ENCODE measurements around the gene FERMT1. TPM values are rescaled to one million over a fixed set of nuclear protein-coding genes. Genes with fewer than 3 reads are reported as not detected.

Gene FERMT1
- total and polyA plus RNA-seq, 2 of the 4 experiments (the other 2 are of a cell fraction): 1.8 to 2.3 TPM

DNA sequence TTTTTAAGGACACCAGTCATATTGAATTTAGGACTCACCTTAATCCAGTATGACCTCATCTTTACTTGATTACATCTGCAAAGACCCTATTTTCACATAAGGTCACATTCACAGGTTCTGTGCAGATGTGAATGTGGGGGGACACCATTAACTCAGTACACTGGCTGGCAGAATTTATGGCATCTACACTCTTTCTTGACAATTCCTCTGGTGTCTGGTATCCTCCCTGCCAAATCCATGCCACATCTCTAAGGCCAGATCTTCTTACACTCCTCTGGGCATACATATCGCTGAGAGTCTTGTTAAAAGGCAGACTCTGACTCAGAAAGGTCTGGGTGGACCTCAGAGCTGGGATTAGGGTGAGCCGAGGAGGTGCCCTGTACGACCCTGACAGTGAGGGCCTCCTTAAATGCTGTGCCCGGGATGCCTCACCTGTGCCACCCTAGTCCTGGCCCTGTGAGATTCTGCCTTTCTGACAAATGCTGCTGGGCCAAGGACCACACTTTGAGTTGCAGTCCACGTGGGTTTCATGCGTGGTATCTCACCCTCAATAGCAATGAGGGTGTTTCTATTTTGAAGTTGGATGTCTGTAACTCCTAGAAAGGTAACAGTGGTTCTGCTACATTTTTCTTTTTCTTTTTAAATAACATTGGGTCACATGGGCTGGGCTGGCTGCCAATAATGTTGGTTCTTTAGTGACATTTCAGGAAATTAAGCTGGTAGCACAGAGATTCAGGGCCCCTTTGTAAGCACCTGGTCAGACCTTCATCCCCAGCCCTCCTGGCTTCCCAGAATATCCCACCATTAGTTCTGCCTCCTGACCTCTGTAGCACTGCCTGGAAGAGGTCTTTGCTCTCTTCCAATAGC is 51.8 kb downstream of the FERMT1 start (continued):
- TF ChIP-seq SMC3 (IDR thresholded peaks at IDR 0.05; ENCODE audit: low read depth, low read length): no peak

- Histone ChIP-seq H3K9me3 (ENCODE audit: control insufficient read depth, insufficient read depth, low read length) (no peaks in the 10 kb centered on the region), H3K4me3 (ENCODE audit: insufficient read depth, low read depth, low read length) (no peak overlapping the region), H3K4me1 (ENCODE audit: control insufficient read depth, insufficient read depth, low read length) (no peaks in the 10 kb centered on the region), H3K23ac (ENCODE audit: low read depth, low read length) (no peak overlapping the region), H3K9me1 (ENCODE audit: insufficient read depth, low read length) (no peaks in the 10 kb centered on the region), H3K27me3 (ENCODE audit: control insufficient read depth, insufficient read depth, low read length) (peaks cover 4% of the 10 kb centered on the region; the same call in 1 of the 2 replicates), H4K91ac (ENCODE audit: insufficient read depth, low read depth, low read length) (no peak overlapping the region), H4K5ac (ENCODE audit: low read depth, low read length) (no peak overlapping the region), H3K4me2 (ENCODE audit: low read depth, low read length) (no peak overlapping the region), H3K18ac (ENCODE audit: low read depth, low read length) (no peak overlapping the region), H2BK15ac (ENCODE audit: low read depth, low read length) (no peak overlapping the region), H3K4ac (ENCODE audit: low read depth, low read length) (no peak overlapping the region), H3K56ac (ENCODE audit: extremely low read depth, insufficient read depth, low read length) (no peak overlapping the region), H2AK9ac (replicated peaks; ENCODE audit: low read depth, low read length, poor library complexity) (no peak overlapping the region), H2AK5ac (ENCODE audit: low read depth, low read length) (no peak overlapping the region), H4K20me1 (ENCODE audit: insufficient read depth, low read length) (no peaks in the 10 kb centered on the region), H2BK20ac (ENCODE audit: low read depth, low read length) (no peak overlapping the region), H2BK120ac (ENCODE audit: low read depth, low read length) (no peak overlapping the region), H3K9ac (ENCODE audit: low read depth, low read length) (no peak overlapping the region), H3K14ac (replicated peaks; ENCODE audit: low read depth, low read length) (no peak overlapping the region), H3K79me1 (ENCODE audit: low read depth in 1 of 2, low read length in 2 of 2) (no peaks in the 10 kb centered on the region), H4K8ac (ENCODE audit: low read depth in 2 of 2, low read length in 2 of 2) (no peak overlapping the region), H3K36me3 (ENCODE audit: control insufficient read depth, insufficient read depth, low read length) (no peaks in the 10 kb centered on the region), H2BK5ac (ENCODE audit: low read depth, low read length, poor library complexity, severe bottlenecking) (no peak overlapping the region), H3K27ac (ENCODE audit: insufficient read depth, low read length) (no peak overlapping the region), H2AFZ (replicated peaks; ENCODE audit: low read length, poor library complexity) (no peak overlapping the region)
- in situ Hi-C loops (cut with MboI; ENCODE audit: low sequenced_read_pairs): no loop called here
- TF ChIP-seq MAZ (IDR thresholded peaks at IDR 0.05; ENCODE audit: borderline replicate concordance, low read depth, low read length): no peak
- TF ChIP-seq, protein P1, sequence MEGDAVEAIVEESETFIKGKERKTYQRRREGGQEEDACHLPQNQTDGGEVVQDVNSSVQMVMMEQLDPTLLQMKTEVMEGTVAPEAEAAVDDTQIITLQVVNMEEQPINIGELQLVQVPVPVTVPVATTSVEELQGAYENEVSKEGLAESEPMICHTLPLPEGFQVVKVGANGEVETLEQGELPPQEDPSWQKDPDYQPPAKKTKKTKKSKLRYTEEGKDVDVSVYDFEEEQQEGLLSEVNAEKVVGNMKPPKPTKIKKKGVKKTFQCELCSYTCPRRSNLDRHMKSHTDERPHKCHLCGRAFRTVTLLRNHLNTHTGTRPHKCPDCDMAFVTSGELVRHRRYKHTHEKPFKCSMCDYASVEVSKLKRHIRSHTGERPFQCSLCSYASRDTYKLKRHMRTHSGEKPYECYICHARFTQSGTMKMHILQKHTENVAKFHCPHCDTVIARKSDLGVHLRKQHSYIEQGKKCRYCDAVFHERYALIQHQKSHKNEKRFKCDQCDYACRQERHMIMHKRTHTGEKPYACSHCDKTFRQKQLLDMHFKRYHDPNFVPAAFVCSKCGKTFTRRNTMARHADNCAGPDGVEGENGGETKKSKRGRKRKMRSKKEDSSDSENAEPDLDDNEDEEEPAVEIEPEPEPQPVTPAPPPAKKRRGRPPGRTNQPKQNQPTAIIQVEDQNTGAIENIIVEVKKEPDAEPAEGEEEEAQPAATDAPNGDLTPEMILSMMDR (conservative IDR thresholded peaks at IDR 0.05; ENCODE audit: low read depth, low read length): no peak
- TF ChIP-seq RAD21 (IDR thresholded peaks at IDR 0.05; ENCODE audit: low read length): no peak
- TF ChIP-seq CEBPB (IDR thresholded peaks at IDR 0.05; ENCODE audit: low read depth, low read length): no peak
- TF ChIP-seq SMC3 (IDR thresholded peaks at IDR 0.05; ENCODE audit: low read depth, low read length): no peak
- TF ChIP-seq POLR2A (IDR thresholded peaks at IDR 0.05; ENCODE audit: low read depth, low read length): no peak
- no peak for TF ChIP-seq NFE2L2 (IDR thresholded peaks at IDR 0.05; ENCODE audit: low read depth, low read length)
- TF ChIP-seq USF2 (IDR thresholded peaks at IDR 0.05; ENCODE audit: low read depth, low read length): no peak
- ChIA-PET CTCF (no interaction called here), POLR2A (ENCODE audit: unreplicated experiment) (no interaction called here)
- dilution Hi-C loops (cut with HindIII; ENCODE audit: low sequenced_read_pairs, unreplicated experiment): no loop called here
- ATAC-seq (ENCODE audit: low read depth): no peak
- BruUV-seq (replicated peaks): no TSS peak
- DNase-seq: no peak
- WGBS, 2 experiments (ENCODE audit: extremely low coverage in 2 of 2, insufficient read length in 1 of 2): no CpG with 5 or more reads among the region's 2 CpGs
- intact Hi-C loops (cut with micrococcal nuclease): no loop called here
Observed at GRCh38 chr20:6069669-6070068, 53.2 kb downstream of the FERMT1 start.
